GM18873 (cell line): Measurements from ENCODE around the gene INPP4B.
"Not testable (repeated sequence)": the region's sequence is repeated elsewhere in the genome, so short reads cannot be mapped to it uniquely, and the experiment has no call there.

Source experiments
- ATAC-seq: cut with Tn5 transposase; IDR thresholded peaks from one replicate; pipeline ENCODE4 v1.9.1; 2021; ENCODE audit warnings: mild to moderate bottlenecking, moderate library complexity, moderate number of reproducible peaks; ENCODE audit not compliant: unreplicated experiment, low FRiP score

Gene INPP4B

DNA sequence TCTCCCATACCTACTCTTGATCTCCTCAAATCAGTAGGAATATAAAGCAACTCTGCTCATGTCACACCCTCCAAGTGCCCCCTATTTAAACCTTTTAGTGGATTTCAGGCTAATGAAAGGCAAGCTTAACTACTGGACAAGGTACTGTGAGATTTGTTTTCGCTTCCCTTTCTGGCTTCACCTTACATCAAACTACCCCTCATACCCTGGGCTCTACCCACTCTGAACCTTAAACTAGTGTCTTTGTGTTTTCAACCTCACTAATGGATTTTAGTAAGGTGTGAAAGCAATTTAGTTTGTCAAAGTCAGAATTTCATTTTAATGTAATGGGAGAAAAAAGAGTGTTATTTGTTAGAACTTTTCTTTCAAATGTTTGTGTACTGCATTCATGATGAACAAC lies 291.7 kb downstream of the INPP4B start:
- ATAC-seq: no peak

DNA sequence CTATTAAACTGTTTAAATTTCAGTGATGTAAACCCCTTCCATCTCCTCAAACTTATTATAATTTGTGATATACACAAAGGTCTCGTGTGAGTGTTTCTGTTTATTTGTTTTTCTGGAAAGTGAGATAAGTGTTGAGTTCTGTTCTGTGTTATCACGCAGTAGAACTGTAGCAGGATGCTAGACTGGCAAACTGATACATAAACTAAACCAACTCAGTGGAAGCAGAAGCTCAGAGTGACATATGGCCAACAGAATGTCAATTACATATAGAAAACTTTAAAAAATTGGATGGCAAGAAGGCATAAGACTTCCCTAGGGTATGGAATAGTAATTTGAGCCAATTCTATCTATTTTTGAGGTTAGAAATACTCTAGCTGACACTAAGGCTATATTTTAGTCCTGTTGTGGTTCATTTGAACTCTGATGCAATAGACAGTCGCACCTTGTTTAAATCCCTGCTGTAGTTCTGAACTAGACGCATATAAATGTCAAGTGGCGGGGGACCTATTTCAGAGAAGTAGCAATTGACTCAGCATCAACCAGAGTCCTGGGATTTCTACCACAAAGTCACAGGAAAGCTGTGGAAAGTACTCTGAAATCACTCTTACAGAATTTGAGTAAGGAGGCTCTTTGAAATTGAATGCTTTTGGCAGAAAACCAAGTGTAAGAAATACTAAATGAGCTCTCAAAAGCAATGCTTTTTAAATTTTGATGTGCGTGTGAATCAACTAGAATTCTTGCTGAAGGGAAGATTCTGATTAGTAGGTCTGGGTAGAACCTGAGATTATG lies 294.4 kb downstream of the INPP4B start:
- no peak for ATAC-seq

DNA sequence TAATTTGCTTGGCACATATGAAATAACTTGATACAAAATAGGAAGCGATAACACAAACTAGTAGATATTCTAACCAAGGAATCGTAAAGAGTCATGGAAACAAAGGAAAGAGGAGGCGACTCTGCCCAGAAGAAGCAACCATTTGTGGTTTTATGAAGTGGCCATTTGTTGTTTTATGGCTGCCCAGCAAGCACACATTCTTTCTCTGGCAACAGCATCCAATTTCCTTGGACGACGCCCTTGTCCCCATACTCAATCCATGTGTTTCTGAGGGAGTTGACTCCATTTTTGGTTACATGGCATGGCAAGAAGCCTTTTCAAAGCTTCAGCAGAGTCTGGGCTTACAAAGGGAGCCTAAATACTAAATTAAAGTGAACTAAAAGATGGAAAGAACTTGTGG lies 295.1 kb downstream of the INPP4B start:
- no peak for ATAC-seq

DNA sequence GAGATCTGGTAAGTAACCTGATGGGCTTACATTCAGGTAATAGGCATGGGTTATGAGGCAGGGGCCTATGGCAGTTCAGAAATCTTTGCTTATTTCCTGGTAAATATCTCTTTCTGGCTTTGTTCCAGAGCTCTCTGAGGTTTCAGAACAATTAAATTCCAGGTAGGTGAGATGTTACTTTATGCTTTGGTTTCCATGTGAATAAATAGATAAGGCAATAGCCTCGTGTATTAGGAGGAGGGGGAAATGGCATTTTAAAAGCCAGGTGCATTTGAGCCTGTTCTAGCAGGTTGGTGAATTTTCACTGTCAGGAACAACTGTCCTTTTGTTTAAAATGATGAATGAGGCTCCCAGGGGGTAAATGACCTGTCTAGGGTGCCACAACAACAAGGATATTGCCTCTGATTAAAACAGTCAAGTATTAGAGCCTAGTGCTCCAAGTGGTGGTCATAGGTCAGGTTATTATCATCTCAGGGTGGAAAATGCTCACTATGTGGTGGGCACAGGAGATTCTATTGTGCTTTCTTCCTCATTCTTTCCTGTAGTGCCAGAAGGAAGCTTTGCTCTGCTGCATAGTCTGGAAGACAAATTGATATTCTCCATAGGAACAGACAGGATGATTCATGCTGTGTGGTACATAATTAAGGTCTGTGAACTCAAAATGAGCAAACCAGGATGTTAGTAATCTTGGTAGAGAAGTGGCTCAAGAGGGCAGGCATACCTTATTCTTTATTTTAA lies 296.2 kb downstream of the INPP4B start:
- no peak for ATAC-seq

- no peak for ATAC-seq
Observed at GRCh38 chr4:142549248-142549647, 296.9 kb downstream of the INPP4B start.

- no peak for ATAC-seq
Observed at GRCh38 chr4:142548491-142548890, 297.6 kb downstream of the INPP4B start.

DNA sequence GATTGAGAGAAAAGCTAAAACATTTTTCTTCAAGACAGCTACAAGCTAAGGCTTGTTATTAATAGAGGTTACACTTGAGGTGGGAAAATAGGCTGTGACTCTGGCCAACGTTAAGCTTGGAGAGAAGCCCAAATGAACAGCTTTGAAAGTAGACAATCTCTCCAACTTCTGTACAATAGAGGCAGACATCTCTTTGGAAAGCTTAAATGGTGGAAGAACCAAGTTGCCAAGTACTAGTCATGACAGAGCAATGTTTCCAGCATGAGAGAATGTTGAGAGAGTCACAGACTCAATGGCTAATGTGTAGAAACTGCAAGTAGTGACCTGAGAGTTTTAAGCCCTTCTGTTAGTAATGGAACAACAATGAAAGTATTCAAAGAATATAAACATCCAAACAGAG lies 298.1 kb downstream of the INPP4B start:
- ATAC-seq: no peak

DNA sequence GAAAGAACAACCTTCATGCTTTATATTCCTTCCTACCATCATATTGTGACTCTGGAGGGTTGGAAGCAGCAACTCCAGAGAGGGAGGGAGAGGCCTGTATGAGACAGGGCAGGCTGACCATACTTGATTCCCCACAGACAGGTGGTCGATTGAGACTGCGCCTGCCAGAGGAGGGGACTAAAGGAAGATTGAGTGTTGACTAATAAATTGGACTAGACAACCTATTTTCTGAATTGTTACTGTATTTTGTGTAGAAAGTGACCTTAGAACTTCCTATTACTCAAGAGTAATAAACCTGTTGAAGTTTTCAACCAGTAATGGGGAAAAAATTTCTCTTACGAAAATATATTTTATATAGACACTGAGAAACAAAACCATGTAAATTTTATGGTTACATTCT lies 301.5 kb downstream of the INPP4B start:
- no peak for ATAC-seq

DNA sequence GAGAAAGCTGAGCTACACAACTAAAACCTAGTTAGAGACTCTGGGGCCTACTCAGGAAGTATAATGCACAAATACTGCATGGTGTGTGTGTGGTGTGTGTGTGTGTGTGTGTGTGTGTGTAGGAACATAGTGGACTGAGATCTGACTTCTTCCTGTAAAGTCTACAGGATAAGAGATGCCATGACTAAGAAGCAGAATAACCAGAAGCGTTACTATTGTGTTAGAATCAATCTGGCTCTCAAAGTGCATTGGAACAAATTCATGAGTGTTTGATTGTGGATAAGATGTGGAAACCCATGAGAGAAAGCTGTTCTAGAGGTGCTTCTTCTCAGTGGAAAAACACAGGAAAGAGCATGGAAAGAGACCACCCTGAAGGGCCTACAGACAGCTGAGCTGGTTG lies 302.1 kb downstream of the INPP4B start:
- ATAC-seq: no peak

DNA sequence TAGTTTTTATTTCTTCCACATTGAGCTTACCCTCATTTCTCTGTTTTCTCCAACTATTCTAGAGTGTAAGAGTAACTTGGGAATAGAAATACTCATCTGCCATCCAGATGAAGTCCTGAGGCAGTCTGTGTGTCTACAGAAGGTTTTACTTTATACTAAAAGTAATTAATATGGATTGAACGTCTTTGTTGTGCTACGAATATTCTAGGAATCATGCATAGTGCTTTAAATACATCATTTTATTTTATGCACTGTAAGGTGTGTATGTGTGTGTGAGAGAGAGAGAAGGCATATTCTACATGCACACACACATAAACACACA lies 305.7 kb downstream of the INPP4B start:
- ATAC-seq: no peak

- ATAC-seq: no peak
Observed at GRCh38 chr4:142539796-142540482, 306.2 kb downstream of the INPP4B start.

- no peak for ATAC-seq
Observed at GRCh38 chr4:142535009-142535408, 311.1 kb downstream of the INPP4B start.

- ATAC-seq: no peak
Observed at GRCh38 chr4:142532054-142532453, 314.0 kb downstream of the INPP4B start.

DNA sequence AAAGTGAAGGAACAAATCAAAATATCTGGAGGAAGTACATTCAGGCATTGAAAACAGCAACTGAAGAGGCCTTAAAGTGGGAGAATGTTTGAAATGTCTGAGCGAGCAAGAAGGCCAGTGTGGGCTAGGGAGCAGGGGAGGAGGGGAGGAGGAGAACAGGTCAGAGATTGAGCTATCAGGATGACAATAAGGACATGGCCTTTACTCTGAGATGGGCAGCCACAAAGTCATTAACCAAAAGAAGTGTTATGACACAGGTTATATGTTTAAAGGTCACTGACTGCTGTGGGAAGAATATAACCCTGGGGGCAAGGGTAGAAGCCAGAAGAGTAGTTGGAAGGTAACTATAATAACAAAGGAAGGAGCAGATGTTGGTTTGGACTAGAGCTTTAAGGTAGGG lies 315.4 kb downstream of the INPP4B start:
- no peak for ATAC-seq

DNA sequence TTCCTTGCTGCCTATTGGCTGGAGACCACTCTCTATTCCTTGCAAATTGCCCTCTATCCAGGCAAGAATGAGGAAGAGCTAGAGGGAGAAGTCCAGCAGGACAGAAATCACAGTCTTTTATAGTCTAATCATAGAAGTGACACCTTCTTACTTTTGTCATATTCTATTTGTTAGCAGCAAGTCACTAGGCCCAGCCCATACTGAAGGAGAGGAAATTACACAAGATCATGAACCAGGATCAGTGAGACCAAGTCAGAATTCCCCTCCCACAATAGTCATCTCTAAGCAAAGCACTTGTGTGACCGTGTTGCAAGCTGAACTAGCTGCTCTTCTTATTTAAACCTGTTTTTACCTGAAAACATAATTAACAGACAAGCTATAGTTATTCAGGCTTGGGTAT lies 317.7 kb downstream of the INPP4B start:
- ATAC-seq: no peak

DNA sequence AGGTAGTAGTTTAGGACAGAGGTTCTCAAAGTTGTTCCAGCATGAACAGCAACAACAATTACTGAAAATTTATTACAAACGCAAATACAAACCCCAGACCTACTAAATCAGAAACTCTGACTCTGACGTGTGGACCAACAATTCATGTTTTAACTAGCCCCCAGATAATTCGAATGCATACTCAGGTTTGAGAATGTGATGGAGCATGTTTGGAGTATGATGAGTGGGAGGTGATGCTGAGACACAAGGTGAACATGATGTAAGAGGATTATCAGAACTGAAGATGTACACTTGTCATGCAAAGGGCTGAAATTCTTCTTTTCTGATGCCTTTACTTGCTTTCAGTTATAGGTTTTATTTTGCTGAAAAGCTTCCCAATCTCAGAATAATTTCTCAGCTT lies 323.0 kb downstream of the INPP4B start:
- ATAC-seq: no peak

GRCh38 chr4:142519342-142519741 lies 326.8 kb downstream of the INPP4B start:
- no peak for ATAC-seq

GRCh38 chr4:142516686-142517526 lies 329.2 kb downstream of the INPP4B start:
- ATAC-seq: no peak

DNA sequence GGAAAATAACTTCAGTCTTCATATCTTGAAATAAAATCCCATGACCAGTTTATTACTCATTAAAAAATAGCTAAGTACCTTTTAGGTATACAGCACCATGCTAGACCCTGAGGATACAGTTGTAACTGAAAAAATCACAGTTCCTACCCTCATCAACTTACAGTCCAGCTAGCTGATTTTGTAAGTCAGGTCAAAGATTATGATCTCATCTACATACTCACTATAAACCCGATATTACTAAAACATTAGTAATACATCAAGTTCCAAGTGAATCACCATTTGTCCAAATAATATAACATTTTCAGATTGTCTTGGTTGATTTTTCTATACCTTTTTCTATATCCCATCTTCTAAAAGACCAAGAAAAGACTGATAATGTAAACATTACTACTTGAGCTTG lies 333.9 kb downstream of the INPP4B start:
- ATAC-seq: no peak

- ATAC-seq: no peak
Observed at GRCh38 chr4:142509881-142510280, 336.2 kb downstream of the INPP4B start.

DNA sequence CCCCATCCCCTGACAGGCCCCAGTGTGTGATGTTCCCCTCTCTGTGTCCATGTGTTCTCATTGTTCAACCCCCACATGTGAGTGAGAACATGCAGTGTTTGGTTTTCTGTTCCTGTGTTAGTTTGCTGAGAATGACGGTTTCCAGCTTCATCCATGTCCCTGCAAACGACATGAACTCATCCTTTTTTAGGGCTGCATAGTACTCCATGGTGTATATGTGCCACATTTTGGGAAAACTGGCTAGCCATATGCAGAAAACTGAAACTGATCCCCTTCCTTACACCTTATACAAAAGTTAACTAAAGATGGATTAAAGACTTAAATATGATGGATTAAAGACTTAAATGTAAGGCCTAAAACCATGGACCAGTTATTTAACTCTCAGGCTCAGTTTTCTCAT lies 336.7 kb downstream of the INPP4B start:
- not testable (repeated sequence) for ATAC-seq
